Endothelial cell of umbilical vein (primary cell): ENCODE measurements around the gene MMP1. TPM values are rescaled to one million over a fixed set of nuclear protein-coding genes. Genes with fewer than 3 reads are reported as not detected.
A peak's percentile ranks its signal among the peaks of the same experiment; 100 is the strongest.

Source experiments
- BruUV-seq: library from RNA; stranded (reverse); fragments of 400-500 nt; replicated peaks from 2 replicates; lab custom pipeline; 2021; lab: Mats Ljungman, UMichigan
- CTCF ChIA-PET: fragments of 300-600, 350-600 bp; sonication (Branson Sonifier 250); formaldehyde crosslinking; loops from one replicate; lab custom pipeline; 2021; ENCODE audit warnings: antibody characterized with exemption, inconsistent platforms; lab: Charles Lee
- POLR2A ChIA-PET: fragments of 300-600, 350-600 bp; sonication (Branson Sonifier 250); formaldehyde crosslinking; loops from one replicate; lab custom pipeline; 2021; ENCODE audit warnings: antibody characterized with exemption, inconsistent platforms; lab: Charles Lee
- DNase-seq: peaks from one replicate; pipeline ENCODE4 v3.0.0-alpha.2; 2011; ENCODE audit warnings: low read depth, low spot score
- FAIRE-seq: peaks from 2 replicates; lab custom pipeline; 2011; peaks lifted over from hg19 to GRCh38; lab: Jason Lieb, UNC
- H2AFZ ChIP-seq: 2 replicates; pipeline ENCODE4 v1.6.0; 2012; ENCODE audit warnings: low read depth, low read length, control low read depth, inconsistent platforms
- H3K27ac ChIP-seq: 2 replicates; pipeline ENCODE4 v1.5.1; 2011; ENCODE audit warnings: low read depth, mild to moderate bottlenecking, control low read depth, low read length, moderate library complexity; ENCODE audit not compliant: insufficient read depth
- H3K27me3 ChIP-seq, 2 experiments: 2 replicates each; pipeline versions ENCODE4 v1.6.0 to v1.6.1; 2011; ENCODE audit warnings: low read length in 2 of 2, mixed read lengths in 1 of 2; ENCODE audit not compliant: control insufficient read depth in 2 of 2, insufficient read depth in 2 of 2
- H3K36me3 ChIP-seq, 2 experiments: 2 replicates in 1 of 2; 3 replicates in 1 of 2; pipeline ENCODE4 v1.5.1; 2011; ENCODE audit warnings: low read length in 2 of 2, mild to moderate bottlenecking in 1 of 2, moderate library complexity in 1 of 2; ENCODE audit not compliant: control insufficient read depth in 2 of 2, insufficient read depth in 2 of 2; ENCODE audit errors: extremely low read depth in 1 of 2
- H3K4me1 ChIP-seq: 3 replicates; pipeline ENCODE4 v1.5.1; 2011; ENCODE audit warnings: mild to moderate bottlenecking, low read length; ENCODE audit not compliant: control insufficient read depth, insufficient read depth; ENCODE audit errors: extremely low read depth
- H3K4me2 ChIP-seq: 2 replicates; pipeline ENCODE4 v1.6.1; 2011; ENCODE audit warnings: low read length, control low read depth, mixed read lengths; ENCODE audit not compliant: insufficient read depth
- H3K4me3 ChIP-seq, 3 experiments: fragments of 200-600 bp in 1 of 3; sonication (generic), shearing (Covaris generic) in 1 of 3; replicated peaks in 1 of 3; 2 replicates each; pipeline ENCODE4 v1.5.1; 2011 to 2016; ENCODE audit warnings: control low read depth in 3 of 3, low read length in 3 of 3, mild to moderate bottlenecking in 2 of 3, inconsistent platforms in 1 of 3, low read depth in 1 of 3, moderate library complexity in 1 of 3; ENCODE audit not compliant: insufficient read depth in 1 of 3
- H3K79me2 ChIP-seq: 2 replicates; pipeline ENCODE4 v1.6.0; 2012; ENCODE audit warnings: low read length, inconsistent platforms; ENCODE audit not compliant: control insufficient read depth, insufficient read depth
- H3K9ac ChIP-seq: replicated peaks from 2 replicates; pipeline ENCODE3; 2011; ENCODE audit warnings: low read length, control low read depth; ENCODE audit not compliant: insufficient read depth; ENCODE audit errors: extremely low read depth
- H3K9me1 ChIP-seq: replicated peaks from 3 replicates; pipeline ENCODE4 v1.6.0; 2011; ENCODE audit warnings: mild to moderate bottlenecking, low read length; ENCODE audit not compliant: control insufficient read depth, insufficient read depth; ENCODE audit errors: extremely low read depth
- H3K9me3 ChIP-seq: replicated peaks from 2 replicates; pipeline ENCODE4 v1.5.1; 2012; ENCODE audit warnings: low read length, inconsistent platforms; ENCODE audit not compliant: control insufficient read depth, insufficient read depth
- H4K20me1 ChIP-seq: replicated peaks from 2 replicates; pipeline ENCODE3; 2011; ENCODE audit warnings: mild to moderate bottlenecking, low read length; ENCODE audit not compliant: control insufficient read depth, insufficient read depth; ENCODE audit errors: extremely low read depth
- EZH2 ChIP-seq: IDR thresholded peaks from 2 replicates; pipeline ENCODE4 v1.6.1; 2012; ENCODE audit warnings: borderline replicate concordance, low read depth, mild to moderate bottlenecking, moderate library complexity, low read length, inconsistent platforms; ENCODE audit not compliant: severe bottlenecking
- FOS ChIP-seq: IDR thresholded peaks from 2 replicates; pipeline ENCODE4 v1.6.1; 2011; ENCODE audit warnings: mild to moderate bottlenecking, low read length, moderate library complexity, borderline replicate concordance; ENCODE audit not compliant: insufficient read depth
- GATA2 ChIP-seq: IDR thresholded peaks from 2 replicates; pipeline ENCODE4 v1.7.0; 2011; ENCODE audit warnings: low read depth, mild to moderate bottlenecking, moderate library complexity, mixed read lengths, low read length; ENCODE audit not compliant: insufficient read length, insufficient read depth
- JUN ChIP-seq: IDR thresholded peaks from 2 replicates; pipeline ENCODE4 v1.6.1; 2011; ENCODE audit warnings: borderline replicate concordance, low read depth; ENCODE audit not compliant: insufficient read length, insufficient read depth
- MYC ChIP-seq: IDR thresholded peaks from one replicate; pipeline ENCODE4 v1.6.1; 2011; ENCODE audit warnings: mild to moderate bottlenecking, low read depth, low read length
- POLR2A ChIP-seq: IDR thresholded peaks from 2 replicates; pipeline ENCODE4 v1.6.1; 2012; ENCODE audit warnings: low read depth, mild to moderate bottlenecking, control low read depth, low read length
- POLR2AphosphoS5 ChIP-seq: IDR thresholded peaks from 2 replicates; pipeline ENCODE4 v1.6.1; 2012; ENCODE audit warnings: low read depth, mild to moderate bottlenecking, control low read depth, low read length, moderate library complexity; ENCODE audit not compliant: insufficient read depth
- dilution Hi-C: fragments of 300-500 bp; cut with MboI; formaldehyde crosslinking; loops from one replicate; pipeline ENCODE4 v1.15.0; 2019; ENCODE audit warnings: low sequenced_read_pairs; ENCODE audit not compliant: extremely low pct_ligation_motif_present
- intact Hi-C: fragments of 100-400 bp; cut with micrococcal nuclease; formaldehyde crosslinking; loops from one replicate; pipeline ENCODE4 v1.10.0; 2022
- polyA plus RNA-seq, 4 experiments: library from polyadenylated mRNA; depleted of rRNA in 3 of 4; stranded (reverse) in 3 of 4; unstranded in 1 of 4; fragments of >200 nt; gene quantifications; 2 replicates each; pipeline versions ENCODE4 v1.2.1 to v1.2.3, GENCODE V29; 2011 to 2012; ENCODE audit warnings: missing spikeins in 1 of 4
- total RNA-seq: library from RNA; stranded (reverse); gene quantifications from 2 replicates; pipeline ENCODE4 v1.2.3, GENCODE V29; 2021
- TF ChIP-seq, protein P1 (sequence below): IDR thresholded peaks from 2 replicates; pipeline ENCODE4 v1.6.1; 2011; ENCODE audit not compliant: insufficient read depth, insufficient read length
- TF ChIP-seq, protein P2 (sequence below), 2 donors: IDR thresholded peaks; 1 replicate in 1 of 2; 2 replicates in 1 of 2; pipeline ENCODE4 v1.5.1; 2011; ENCODE audit warnings: low read length in 2 of 2, mild to moderate bottlenecking in 2 of 2, moderate library complexity in 2 of 2, control low read depth in 1 of 2, inconsistent platforms in 1 of 2, low read depth in 1 of 2; ENCODE audit not compliant: insufficient read depth in 1 of 2; ENCODE audit errors: extremely low read depth in 1 of 2

Gene MMP1
- total and polyA plus RNA-seq, 2 donors (not counting 3 experiments of a cell fraction or from before 2014, with no cell fraction given) = 1.4 to 1,694 TPM

- dilution Hi-C loops (no loop called here), intact Hi-C loops (loop anchor here (1.0 to 10.0 kb wide), 11 partner anchors 20 to 807 kb away; partner anchors contain the start of genes BIRC2, MMP10 and YAP1)
- Histone ChIP-seq H3K9me1 (no peaks in the 10 kb centered on the region), H2AFZ (no peak overlapping the region), H3K9me3 (no peaks in the 10 kb centered on the region), H4K20me1 (no peaks in the 10 kb centered on the region), H3K27ac (peak overlapping the region; percentile 87), H3K4me3 (no peak overlapping the region), H3K9ac (peak overlapping the region; percentile 41), H3K27me3 (peaks cover 0 to 7% of the 10 kb centered on the region in 2 experiments), H3K4me2 (peak overlapping the region; percentile 48), H3K36me3 (no peaks in the 10 kb centered on the region), H3K79me2 (peaks cover 12% of the 10 kb centered on the region), H3K4me1 (peaks cover 29% of the 10 kb centered on the region)
- CTCF ChIA-PET = interaction anchor here (0.9 to 1.4 kb wide), 3 partner anchors 10 to 37 kb away, joined by 3 to 5 read pairs (median 3); partner anchors contain the start of gene MMP10
- no TSS peak for BruUV-seq
- TF ChIP-seq EZH2 (no peak), JUN (no peak), MYC (no peak), POLR2AphosphoS5 (no peak), GATA2 (peak; percentile 94), POLR2A (no peak), FOS (peak; percentile 71)
- TF ChIP-seq, protein P1, sequence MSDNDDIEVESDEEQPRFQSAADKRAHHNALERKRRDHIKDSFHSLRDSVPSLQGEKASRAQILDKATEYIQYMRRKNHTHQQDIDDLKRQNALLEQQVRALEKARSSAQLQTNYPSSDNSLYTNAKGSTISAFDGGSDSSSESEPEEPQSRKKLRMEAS = no peak
- TF ChIP-seq, protein P2, sequence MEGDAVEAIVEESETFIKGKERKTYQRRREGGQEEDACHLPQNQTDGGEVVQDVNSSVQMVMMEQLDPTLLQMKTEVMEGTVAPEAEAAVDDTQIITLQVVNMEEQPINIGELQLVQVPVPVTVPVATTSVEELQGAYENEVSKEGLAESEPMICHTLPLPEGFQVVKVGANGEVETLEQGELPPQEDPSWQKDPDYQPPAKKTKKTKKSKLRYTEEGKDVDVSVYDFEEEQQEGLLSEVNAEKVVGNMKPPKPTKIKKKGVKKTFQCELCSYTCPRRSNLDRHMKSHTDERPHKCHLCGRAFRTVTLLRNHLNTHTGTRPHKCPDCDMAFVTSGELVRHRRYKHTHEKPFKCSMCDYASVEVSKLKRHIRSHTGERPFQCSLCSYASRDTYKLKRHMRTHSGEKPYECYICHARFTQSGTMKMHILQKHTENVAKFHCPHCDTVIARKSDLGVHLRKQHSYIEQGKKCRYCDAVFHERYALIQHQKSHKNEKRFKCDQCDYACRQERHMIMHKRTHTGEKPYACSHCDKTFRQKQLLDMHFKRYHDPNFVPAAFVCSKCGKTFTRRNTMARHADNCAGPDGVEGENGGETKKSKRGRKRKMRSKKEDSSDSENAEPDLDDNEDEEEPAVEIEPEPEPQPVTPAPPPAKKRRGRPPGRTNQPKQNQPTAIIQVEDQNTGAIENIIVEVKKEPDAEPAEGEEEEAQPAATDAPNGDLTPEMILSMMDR (IDR thresholded peaks at IDR 0.05; ENCODE audit: extremely low read depth in 1 of 2, insufficient read depth in 1 of 2, low read depth in 1 of 2, low read length in 2 of 2) = no peak
- POLR2A ChIA-PET = no interaction called here
- DNase-seq = peak; percentile 55
- peak; percentile 67 for FAIRE-seq
Measured at GRCh38 chr11:102799681-102800340, 1.9 kb upstream of the MMP1 start.
